BLaER1 treated with 17β-estradiol and CSF1 and Interleukin-3, amounts not matched to agents 10 nM and 100 nM (cell line): Measurements from ENCODE around the gene DCX.

Experiments used
- H3K27ac ChIP-seq, 11 experiments: shearing (Covaris generic); formaldehyde crosslinking; 2 replicates each; pipeline ENCODE4 v1.8.1; 2022
- H3K27me3 ChIP-seq, 11 experiments: shearing (Covaris generic); formaldehyde crosslinking; 2 replicates each; pipeline ENCODE4 v1.8.1; 2022
- H3K36me3 ChIP-seq, 11 experiments: shearing (Covaris generic); formaldehyde crosslinking; 2 replicates each; pipeline ENCODE4 v1.8.1; 2022
- H3K4me1 ChIP-seq, 10 experiments: shearing (Covaris generic); formaldehyde crosslinking; 2 replicates each; pipeline ENCODE4 v1.8.1; 2022
- H3K4me2 ChIP-seq, 11 experiments: shearing (Covaris generic); formaldehyde crosslinking; 2 replicates each; pipeline ENCODE4 v1.8.1; 2022
- H3K4me3 ChIP-seq, 10 experiments: shearing (Covaris generic); formaldehyde crosslinking; 2 replicates each; pipeline ENCODE4 v1.8.1; 2022
- H3K9ac ChIP-seq, 11 experiments: shearing (Covaris generic); formaldehyde crosslinking; 2 replicates each; pipeline ENCODE4 v1.8.1; 2022
- H3K9me3 ChIP-seq, 11 experiments: shearing (Covaris generic); formaldehyde crosslinking; replicated peaks in 1 of 11; 2 replicates each; pipeline ENCODE4 v1.8.1; 2022
- H4K20me1 ChIP-seq, 11 experiments: shearing (Covaris generic); formaldehyde crosslinking; 2 replicates each; pipeline ENCODE4 v1.8.1; 2022
- Cebpa-rat ChIP-seq, 11 experiments: shearing (Covaris generic); IDR thresholded peaks; 2 replicates each; pipeline ENCODE4 v1.8.1; 2022

DCX gene

GRCh38 chrX:111244235-111244750, 167.7 kb downstream of the DCX start:
- Histone ChIP-seq H3K9ac (no peak overlapping the region), H3K36me3 (no peaks in the 10 kb centered on the region), H4K20me1 (peaks cover 0 to 8% (median 0%) of the 10 kb centered on the region in 11 experiments; a peak in 3 of 22 replicates), H3K27me3 (peaks cover 76 to 99% (median 95%) of the 10 kb centered on the region in 11 experiments), H3K4me3 (no peak overlapping the region), H3K4me2 (no peak overlapping the region), H3K9me3 (no peaks in the 10 kb centered on the region), H3K4me1 (no peaks in the 10 kb centered on the region), H3K27ac (no peak overlapping the region)
- TF ChIP-seq Cebpa-rat (IDR thresholded peaks at IDR 0.05), result no peak
